T-helper 2 cell treated with Interferon-gamma antibody and Interleukin-4, amounts not matched to agents 100 ng/mL and 5 ng/mL, for 36 hours (primary cell): ENCODE measurements around the gene ATP6V1E1. TPM values are rescaled to one million over a fixed set of nuclear protein-coding genes. Genes with fewer than 3 reads are reported as not detected.
"Not testable (repeated sequence)": the region's sequence is repeated elsewhere in the genome, so short reads cannot be mapped to it uniquely, and the experiment has no call there.

Experiments
- intact Hi-C: fragments of 100-400 bp; cut with micrococcal nuclease; formaldehyde crosslinking; loops from one replicate; pipeline ENCODE4 v1.15.1; 2023
- total RNA-seq: library from RNA; stranded (reverse); gene quantifications from 2 replicates; pipeline ENCODE4 v1.2.3, GENCODE V29; 2022

ATP6V1E1 gene
- total RNA-seq: 89.9 and 90.4 TPM in 2 replicates

DNA sequence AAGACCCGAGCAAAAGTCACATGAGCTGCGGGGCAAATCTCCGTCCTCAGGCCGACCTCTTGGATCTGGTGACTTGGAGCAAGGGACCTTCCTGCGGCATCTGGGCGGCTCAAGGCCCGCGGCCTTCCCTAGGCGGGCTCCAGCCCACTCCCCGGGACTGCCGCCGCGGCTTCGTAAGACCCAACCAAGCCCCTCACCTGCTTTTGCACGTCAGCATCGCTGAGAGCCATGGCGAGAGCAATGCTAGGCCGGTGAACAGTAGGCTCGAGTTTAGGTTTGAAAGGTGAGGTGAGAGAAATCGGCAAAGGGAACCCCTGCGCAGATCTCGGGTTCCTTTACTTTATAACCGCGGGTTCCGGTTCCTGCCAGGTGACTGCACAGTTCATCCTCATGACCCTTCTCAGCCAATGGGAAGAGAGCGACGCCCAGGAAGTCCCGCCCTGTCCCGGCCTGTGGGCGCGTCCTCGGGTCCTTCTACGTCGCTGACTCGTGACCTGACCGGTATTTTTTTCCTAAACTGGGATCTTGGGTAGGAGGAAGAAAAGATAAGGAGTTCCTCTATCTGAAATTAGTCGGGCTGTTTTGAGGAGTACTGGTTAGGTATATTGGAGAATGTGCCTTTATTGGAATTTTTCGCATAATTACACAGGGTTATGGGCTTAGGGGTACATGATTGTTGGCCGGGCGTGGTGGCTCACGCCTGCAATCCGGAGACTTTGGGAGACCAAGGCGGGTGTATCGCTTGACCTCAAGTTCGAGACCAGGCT, at the start of gene ATP6V1E1:
ATP6V1E1 (minus strand) TSS at position 344 of the 767 bp plus-strand sequence; CDS start at position 230, 114 bp downstream.
- intact Hi-C loops: loop anchor here (1.0 to 10.0 kb wide), 5 partner anchors 10 to 543 kb away; partner anchors contain the start of genes ADA2, BCL2L13, HDHD5 and PEX26

DNA sequence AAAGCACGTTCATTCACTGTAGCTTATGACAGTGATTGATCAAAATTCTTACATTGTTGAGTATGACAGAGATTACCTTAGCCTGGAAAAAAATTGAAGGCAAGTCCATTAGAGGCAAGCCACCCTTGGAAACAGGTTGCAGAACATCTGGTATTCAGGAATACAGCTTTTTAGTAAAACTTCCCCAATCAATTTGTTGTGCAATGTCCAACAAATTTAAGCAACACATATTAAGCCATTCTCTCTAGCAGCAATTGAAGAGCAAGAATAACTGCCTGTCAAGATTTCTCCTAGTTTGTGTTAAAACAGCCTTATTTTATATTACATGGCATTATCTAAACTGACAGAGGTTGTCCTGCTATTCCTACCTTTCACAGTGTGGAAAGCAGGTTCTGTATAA, 47.0 kb upstream of the ATP6V1E1 start:
- intact Hi-C loops: no loop called here

DNA sequence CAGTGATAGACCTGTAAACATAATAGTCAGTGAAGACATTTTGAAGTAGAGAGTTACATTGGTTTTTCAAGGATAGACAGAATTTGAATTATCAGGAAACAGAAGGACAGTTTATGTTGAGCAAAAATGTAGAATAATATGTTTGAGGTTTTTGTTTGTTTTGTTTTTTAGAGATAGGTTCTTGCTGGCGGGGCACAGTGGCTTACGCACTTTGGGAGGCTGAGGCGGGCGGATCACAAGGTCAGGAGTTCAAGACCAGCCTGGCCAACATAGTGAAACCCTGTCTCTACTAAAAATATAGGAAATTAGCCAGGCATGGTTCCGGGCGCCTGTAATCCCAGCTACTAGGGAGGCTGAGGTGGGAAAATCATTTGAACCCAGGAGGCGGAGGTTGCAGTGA, 45.6 kb upstream of the ATP6V1E1 start:
- intact Hi-C loops: no loop called here

DNA sequence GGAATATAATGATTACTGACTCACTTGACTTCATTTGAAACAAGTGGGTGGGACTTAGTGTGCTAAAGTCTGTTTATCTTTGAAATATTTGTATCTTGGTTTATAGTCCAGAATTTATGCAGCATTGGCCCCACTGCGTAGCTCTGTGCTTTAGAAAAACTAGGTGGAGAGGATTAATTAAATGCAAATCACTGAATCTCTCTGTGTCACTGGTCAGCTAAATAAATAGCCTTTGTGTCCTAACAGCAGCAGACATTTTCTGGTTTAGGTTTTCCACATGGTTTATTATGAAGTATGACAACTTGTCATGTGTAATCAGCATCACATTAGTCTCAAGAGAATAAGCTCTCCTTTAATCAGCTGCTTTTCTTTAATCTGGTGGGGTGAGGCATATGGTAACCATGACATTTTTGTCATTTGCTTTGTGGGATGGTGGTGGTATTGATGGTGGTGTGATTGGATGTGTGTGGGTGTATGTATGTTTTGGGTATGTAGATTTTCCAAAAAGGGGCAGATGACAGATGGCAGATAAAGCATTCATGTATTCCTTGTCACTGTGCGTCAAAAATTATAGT, 44.0 kb upstream of the ATP6V1E1 start:
- intact Hi-C loops: no loop called here

DNA sequence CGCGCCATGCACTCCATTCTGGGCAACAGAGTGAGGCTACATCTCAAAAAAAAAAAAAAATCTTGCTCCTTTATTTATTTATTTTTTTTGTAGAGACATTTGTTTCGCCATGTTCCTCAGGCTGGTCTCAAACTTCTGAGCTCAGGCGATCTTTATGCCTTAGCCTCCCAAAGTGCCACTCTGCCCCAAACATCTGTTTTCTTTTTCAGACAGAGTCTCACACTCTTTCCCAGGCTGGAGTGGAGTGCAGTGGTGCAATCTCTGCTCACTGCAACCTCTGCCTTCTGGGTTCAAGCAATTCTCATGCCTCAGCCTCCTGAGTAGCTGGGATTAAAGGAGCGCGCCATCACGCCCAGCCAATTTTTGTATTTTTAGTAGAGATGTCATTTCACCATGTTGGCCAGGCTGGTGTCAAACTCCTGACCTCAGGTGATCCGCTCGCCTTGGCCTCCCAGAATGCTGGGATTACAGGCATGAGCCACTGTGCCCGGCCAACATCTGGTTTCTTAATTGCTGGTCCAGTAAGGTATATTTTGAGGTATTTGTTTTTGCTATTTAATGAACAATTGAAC, 43.1 kb upstream of the ATP6V1E1 start:
- intact Hi-C loops: not testable (repeated sequence)

DNA sequence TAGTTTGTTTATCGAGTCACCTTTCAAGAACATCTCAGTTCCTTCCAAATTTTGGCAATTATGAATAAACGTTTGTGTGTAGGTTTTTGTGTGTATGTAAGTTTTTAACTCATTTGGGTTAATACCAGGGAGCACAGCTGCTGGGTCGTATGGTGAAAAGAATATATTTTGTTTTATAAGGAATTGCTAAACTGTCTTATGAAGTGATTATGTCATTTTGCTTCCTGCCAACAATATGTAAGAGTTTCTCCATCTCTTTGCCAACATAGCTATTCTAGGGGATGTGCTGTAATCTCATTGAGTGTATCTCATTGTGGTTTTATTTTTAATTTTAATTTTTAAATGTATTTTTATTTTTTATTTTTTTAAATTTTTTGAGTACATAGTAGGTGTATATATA, 37.3 kb upstream of the ATP6V1E1 start:
- intact Hi-C loops: no loop called here

DNA sequence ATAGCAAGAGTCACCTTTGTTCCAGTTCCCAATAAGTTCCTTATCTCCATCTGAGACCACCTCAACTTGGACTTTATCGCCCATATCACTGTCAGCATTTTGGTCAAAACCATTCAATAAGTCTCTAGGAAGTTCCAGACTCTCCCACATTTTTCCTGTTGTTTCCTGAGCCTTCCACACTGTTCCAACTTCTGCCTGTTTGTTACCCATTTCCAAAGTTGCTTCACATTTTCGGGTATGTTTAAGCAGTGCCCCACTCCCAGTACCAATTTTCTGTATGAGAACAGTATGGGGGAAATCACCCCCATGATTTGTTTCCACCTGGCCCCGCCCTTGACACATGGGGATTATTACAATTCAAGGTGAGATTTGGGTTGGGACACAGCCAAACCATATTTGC, 36.7 kb upstream of the ATP6V1E1 start:
- intact Hi-C loops: no loop called here

DNA sequence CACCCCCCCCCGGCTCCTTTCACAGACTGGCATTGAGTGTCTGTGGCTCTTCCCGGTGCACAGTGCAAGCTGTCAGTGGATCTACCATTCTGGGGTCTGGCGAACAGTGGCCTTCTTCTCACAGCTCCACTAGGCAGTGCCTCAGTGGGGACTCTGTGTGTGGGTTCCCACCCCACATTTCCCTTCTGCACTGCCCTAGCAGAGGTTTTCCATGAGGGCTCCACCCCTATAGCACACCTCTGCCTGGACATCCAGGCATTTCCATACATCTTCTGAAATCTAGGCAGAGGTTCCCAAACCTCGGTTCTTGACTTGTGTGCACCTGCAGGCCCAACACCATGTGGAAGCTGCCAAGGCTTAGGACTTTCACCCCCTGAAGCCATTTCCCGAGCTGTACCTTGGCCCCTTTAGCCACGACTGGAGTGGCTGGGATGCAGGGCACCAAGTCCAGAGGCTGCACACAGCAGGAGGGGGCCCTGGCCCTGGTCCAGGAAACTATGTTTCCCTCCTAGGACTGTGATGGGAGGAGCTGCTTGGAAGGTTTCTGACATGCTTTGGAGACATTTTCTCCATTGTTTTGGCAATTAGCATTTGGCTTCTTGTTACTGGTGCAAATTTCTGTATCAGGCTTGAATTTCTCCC, 36.0 kb upstream of the ATP6V1E1 start:
- intact Hi-C loops: no loop called here

DNA sequence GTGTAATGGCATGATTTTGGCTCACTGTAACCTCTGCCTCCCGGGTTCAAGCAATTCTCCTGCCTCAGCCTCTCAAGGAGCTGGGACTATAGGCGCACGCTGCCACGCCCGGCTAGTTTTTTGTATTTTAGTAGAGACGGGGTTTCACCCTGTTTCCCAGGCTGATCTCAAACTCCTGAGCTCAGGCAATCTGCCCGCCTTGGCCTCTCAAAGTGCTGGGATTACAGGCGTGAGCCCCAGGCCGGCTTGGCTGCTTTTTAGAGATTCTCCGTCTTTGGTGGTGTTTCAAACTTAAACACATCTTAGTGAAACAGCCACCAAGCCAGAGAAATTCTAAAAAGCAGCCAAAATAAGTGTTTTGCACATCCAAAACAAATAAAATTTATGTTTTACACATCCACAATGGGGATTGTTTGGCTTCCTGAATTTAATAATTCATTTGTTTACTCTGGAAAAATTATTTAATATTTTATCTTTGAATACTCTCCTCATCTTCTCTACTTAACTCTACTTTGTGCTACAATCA, 28.4 kb upstream of the ATP6V1E1 start:
- intact Hi-C loops: no loop called here

DNA sequence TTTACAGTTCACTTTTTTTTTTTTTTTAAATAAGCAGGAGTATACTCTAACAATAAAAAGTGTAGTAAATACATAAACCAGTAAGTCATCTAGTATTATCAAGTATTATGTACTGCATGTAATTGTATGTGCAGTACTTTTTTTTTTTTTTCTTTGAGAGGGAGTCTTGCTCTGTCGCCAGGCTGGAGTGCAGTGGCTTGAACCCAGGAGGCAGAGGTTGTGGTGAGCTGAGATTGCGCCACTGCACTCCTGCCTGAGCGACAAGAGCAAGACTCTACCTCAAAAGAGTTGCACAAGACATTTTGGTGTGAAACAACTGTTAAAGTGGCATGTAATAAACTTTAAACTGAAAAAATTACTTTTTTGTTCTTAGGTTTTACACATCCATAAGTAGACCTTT, 26.7 kb upstream of the ATP6V1E1 start:
- intact Hi-C loops: no loop called here

DNA sequence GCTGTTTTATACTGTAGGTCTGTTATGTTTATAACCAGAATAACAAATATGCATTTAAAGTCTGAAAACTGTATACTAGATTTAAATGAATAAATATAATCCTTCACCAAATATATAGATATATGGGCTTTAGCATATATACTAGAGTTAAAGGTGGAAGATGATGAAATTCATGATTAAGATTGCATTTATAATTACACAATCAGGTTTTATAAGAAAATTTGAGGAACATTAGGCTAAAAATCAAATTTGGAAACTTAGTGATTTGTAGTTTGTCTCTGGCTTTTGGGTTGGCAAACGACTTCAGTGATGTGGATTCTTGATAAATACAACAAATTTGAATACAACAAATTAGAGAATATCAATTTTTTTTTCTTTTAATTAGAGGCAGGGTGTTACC, 20.0 kb upstream of the ATP6V1E1 start:
- intact Hi-C loops: no loop called here

DNA sequence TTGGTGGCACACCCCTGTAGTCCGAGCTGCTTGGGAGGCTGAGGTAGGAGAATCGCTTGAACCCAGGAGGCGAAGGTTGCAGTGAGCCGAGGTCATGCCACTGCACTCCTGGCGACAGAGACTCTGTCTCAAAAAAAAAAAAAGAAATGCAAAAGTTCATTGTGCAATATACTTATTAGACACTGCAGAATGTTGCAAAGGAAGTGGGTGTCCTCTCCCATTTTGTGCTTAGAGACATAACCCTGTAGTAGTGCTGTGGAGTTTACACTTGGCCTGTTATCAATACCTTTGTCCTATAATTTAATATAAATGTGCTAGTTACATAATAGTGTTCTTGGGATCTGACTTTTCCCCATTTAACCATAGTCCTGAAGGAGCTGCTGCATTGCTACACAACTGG, 19.4 kb upstream of the ATP6V1E1 start:
- intact Hi-C loops: no loop called here

DNA sequence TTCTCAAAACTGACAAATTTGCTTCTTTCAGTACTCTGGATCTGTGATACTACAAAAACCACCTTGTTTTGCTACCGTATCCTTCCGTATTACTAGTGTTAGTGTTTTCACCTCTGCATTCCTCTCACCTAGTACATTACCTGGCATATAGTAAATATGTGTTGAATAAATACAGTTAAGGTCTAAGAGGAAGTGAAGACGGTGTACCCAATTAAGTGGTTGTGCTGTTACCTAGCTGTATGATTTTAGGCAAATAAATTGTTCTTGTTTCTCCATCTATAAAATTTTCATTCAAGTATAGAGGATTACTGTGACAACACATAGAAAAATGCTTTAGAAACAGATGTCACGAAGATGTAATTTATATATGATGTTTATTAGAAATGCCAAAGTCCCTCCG, 18.9 kb upstream of the ATP6V1E1 start:
- intact Hi-C loops: no loop called here

DNA sequence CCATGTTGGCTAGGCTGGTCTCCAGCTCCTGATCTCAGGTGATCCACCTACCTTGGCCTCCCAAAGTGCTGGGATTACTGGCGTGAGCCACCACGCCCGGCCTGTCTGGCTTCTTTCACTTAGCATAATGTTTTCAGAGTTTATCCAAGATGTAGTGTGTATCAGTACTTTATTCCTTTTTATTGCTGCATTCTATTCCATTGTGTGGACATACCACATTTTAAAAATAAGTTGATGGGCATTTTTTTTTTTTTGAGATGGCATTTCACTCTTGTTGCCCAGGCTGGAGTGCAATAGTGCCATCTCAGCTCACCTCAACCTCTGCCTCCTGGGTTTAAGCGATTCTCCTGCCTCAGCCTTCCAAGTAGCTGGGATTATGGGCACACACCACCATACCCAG, 13.8 kb upstream of the ATP6V1E1 start:
- intact Hi-C loops: not testable (repeated sequence)

DNA sequence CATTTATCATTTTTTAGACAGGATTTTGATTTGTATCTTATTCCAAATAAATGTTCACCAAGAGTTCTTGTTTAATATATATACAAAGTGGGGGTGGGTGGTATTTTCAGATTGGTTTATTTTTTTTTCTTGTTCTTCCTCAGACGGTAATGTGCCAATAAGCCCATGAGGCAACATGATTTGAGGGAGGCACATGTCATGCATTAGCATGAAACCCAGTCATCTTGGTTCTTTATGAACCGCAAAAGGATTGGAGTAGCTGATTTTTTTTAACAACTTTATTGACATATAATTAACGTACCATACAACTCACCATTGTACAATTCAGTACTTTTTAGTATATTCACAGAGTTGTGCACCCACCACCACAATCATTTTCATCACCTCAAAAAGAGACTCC, 12.7 kb upstream of the ATP6V1E1 start:
- intact Hi-C loops: no loop called here

DNA sequence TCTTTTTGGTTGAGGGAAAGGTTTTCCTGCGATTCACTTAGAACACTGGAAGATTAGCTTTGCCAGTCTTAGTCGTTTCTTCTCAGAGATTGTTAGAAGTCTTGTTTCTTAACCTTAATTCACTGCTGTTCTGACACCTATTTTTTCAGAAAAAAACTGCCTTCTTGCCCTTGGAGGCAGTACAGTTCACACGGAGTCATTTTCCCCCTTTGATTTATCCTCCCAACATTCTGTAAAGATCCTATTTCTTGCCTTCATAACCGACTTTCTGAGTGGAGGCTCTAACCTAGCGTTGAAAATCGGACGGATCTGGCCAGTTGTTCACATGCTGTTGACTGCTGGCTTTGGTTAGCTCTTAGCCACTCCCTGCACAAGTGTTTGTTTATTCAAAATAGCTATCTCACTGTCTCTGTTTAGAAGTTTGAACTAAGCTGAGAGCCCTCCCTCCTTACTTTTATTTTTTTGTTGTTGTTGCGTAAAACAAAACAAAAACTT, 10.7 kb upstream of the ATP6V1E1 start:
- intact Hi-C loops: loop anchor here (2.0 to 5.0 kb wide), 3 partner anchors 402 to 467 kb away; partner anchors contain the start of gene PEX26

DNA sequence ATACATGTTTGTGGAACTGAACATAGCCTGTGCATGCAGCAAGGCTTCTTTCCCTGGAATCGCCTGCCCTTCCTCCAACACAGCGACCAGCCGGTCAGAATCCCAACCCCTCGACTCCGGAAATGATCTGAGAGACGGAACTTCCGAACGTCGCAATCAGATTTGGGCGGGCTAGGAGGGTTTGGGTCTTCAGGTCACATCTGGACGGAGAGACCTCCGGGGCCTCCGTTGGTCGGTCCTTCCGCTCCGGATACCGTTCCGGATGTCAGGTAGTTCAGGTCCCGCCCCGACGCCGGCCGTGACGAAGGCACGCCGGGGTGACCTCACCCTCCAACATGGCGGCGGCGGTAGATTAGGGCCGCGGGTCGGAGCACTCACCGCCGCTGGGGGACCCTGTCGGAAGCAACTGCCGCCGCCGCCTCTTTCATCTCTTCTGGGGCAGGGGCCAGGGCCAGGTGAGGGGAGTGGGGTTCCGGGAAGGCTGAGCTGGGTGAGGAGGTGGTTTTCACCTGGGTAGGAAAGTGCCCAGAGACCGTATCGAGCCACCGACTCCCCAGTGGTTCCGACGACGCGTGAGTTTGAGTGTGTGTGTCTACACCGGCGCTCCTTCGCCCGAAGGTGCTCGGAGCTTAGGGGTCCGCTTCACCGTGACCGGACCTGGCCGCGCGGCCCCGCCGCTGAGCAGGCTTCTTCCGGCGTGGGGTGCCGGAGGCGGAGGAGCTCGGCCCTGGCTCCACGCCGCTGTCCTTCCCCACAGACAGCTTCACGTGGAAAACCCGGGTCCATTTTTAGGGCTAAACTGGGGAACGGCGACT, 10.1 kb upstream of the ATP6V1E1 start, which contains the start of gene BCL2L13:
BCL2L13 (plus strand) TSS at position 326 of the 815 bp plus-strand sequence. CDS start 16,955 bp downstream, outside the sequence.
- intact Hi-C loops: loop anchor here (1.0 to 5.0 kb wide), 5 partner anchors 10 to 466 kb away; partner anchors contain the start of genes ATP6V1E1 and PEX26

DNA sequence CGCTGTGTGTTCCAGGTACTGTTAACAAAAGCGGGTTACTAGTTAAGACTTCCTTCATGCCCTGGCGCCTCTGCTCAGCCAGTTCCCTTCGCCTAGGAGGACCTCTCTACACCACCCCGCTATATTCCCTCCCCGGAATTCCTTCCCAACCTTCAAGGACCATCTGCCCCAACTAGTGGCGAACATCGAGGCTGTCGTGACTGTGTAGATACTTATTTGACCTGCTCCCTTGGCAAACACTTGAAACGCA, 9.6 kb upstream of the ATP6V1E1 start:
- intact Hi-C loops: loop anchor here (1.0 to 5.0 kb wide), 5 partner anchors 10 to 466 kb away; partner anchors contain the start of genes ATP6V1E1 and PEX26

DNA sequence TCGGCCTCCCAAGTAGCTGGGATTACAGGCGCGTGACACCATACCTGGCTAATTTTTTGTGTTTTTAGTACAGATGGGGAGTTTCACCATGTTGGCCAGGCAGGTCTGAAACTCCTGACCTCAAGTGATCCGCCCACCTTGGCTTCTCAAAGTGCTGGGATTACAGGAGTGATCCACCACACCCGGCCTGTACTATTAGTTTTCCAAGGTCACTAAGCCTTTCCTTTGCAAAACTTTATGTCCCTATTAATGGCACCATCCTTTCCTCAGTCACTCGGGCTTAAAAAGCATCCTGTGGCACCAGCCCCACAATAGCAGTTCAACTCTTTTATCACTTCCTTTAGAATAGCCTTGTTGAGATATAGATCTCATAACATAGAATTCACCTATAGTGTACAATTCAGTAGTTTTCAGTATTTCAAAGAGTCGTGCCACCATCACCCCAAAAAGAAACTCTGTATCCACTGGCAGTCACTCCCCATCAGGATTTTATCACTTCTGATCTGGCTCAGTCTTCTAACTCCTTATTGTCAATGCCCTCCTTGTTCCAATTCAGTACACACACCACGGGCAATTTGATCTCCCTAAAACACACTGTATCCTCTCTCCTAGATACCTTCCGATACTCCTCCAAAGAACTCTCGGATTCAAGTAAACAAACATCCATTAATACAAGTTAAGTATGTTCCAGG, 9.1 kb upstream of the ATP6V1E1 start:
- intact Hi-C loops: loop anchor here (1.0 to 5.0 kb wide), 5 partner anchors 9 to 465 kb away; partner anchors contain the start of genes ATP6V1E1 and PEX26

DNA sequence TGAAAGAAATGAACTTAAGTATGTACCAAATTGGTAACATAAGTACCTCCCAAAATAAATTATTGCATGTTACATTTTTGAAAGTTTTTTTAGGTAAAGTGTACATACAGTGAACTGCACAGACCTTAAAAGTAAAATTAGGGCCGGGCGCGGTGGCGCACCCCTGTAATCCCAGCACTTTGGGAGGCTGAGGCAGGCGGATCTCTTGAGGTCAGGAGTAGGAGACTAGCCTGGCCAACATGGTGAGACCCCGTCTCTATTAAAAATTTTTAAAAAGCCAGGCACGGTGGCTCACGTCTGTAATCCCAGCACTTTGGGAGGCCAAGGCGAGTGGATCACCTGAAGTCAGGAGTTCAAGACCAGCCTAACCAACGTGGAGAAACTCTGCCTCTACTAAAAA, 8.3 kb upstream of the ATP6V1E1 start:
- intact Hi-C loops: loop anchor here (5.0 kb wide), 2 partner anchors 400 to 465 kb away; no protein-coding TSS in a partner anchor
